HepG2 (cell line): ENCODE measurements around the gene PHKB. TPM values are rescaled to one million over a fixed set of nuclear protein-coding genes. Genes with fewer than 3 reads are reported as not detected.

Experiments used
- ARNT ChIP-seq: fragments of 450-650 bp; IDR thresholded peaks from 2 replicates; pipeline ENCODE4 v1.6.1; 2017
- CC2D1A ChIP-seq: sonication (generic); formaldehyde crosslinking; IDR thresholded peaks from 2 replicates; pipeline ENCODE4 v1.8.1; 2023; ENCODE audit warnings: mild to moderate bottlenecking, missing genetic modification reagents
- ELF1 ChIP-seq: sonication (generic); formaldehyde crosslinking; IDR thresholded peaks from 2 replicates; pipeline ENCODE4 v1.4.0; 2020; ENCODE audit warnings: missing genetic modification reagents
- ELF3 ChIP-seq: IDR thresholded peaks from 2 replicates; pipeline ENCODE4 v1.6.1; 2016; ENCODE audit warnings: missing genetic modification reagents, missing compliant biosample characterization
- GABPB1 ChIP-seq: IDR thresholded peaks from 2 replicates; pipeline ENCODE4 v1.6.1; 2016; ENCODE audit warnings: mild to moderate bottlenecking, missing genetic modification reagents, moderate library complexity, missing compliant biosample characterization
- IKZF5 ChIP-seq: IDR thresholded peaks from 2 replicates; pipeline ENCODE4 v1.6.1; 2018; ENCODE audit warnings: missing genetic modification reagents, mild to moderate bottlenecking, missing compliant biosample characterization
- MTA1 ChIP-seq: sonication (generic); formaldehyde crosslinking; IDR thresholded peaks from 2 replicates; pipeline ENCODE4 v1.4.0; 2020; ENCODE audit warnings: missing genetic modification reagents, mild to moderate bottlenecking, borderline replicate concordance
- NR2F6 ChIP-seq, 2 experiments: IDR thresholded peaks; 2 replicates each; pipeline ENCODE4 v1.6.1; 2016; ENCODE audit warnings: antibody characterized with exemption in 1 of 2, mild to moderate bottlenecking in 1 of 2
- POGZ ChIP-seq: sonication (generic); formaldehyde crosslinking; IDR thresholded peaks from 2 replicates; pipeline ENCODE4 v1.4.0; 2020; ENCODE audit warnings: mild to moderate bottlenecking, missing genetic modification reagents
- RELA ChIP-seq: sonication (generic); formaldehyde crosslinking; IDR thresholded peaks from 2 replicates; pipeline ENCODE4 v1.4.0; 2020; ENCODE audit warnings: missing genetic modification reagents
- RXRB ChIP-seq: IDR thresholded peaks from 2 replicates; pipeline ENCODE4 v1.6.1; 2016; ENCODE audit warnings: borderline replicate concordance, missing genetic modification reagents, missing compliant biosample characterization
- SAP130 ChIP-seq: IDR thresholded peaks from 2 replicates; pipeline ENCODE4 v1.6.1; 2016; ENCODE audit warnings: low read depth
- SMYD3 ChIP-seq: sonication (generic); formaldehyde crosslinking; IDR thresholded peaks from 2 replicates; pipeline ENCODE4 v1.8.1; 2023; ENCODE audit warnings: mild to moderate bottlenecking, missing genetic modification reagents
- SNAI1 ChIP-seq: sonication (generic); formaldehyde crosslinking; IDR thresholded peaks from 2 replicates; pipeline ENCODE4 v1.5.0; 2020; ENCODE audit warnings: mild to moderate bottlenecking, missing genetic modification reagents, borderline replicate concordance
- SOX5 ChIP-seq: IDR thresholded peaks from 2 replicates; pipeline ENCODE4 v1.6.1; 2016; ENCODE audit warnings: borderline replicate concordance
- TCF7 ChIP-seq: sonication (generic); IDR thresholded peaks from 2 replicates; pipeline ENCODE4 v1.6.1; 2016; ENCODE audit warnings: antibody characterized with exemption, low read depth
- TEAD3 ChIP-seq: optimal IDR thresholded peaks from 2 replicates; pipeline ENCODE3; 2016; ENCODE audit warnings: borderline replicate concordance
- ZBTB44 ChIP-seq: sonication (generic); formaldehyde crosslinking; IDR thresholded peaks from 2 replicates; pipeline ENCODE4 v1.4.0; 2020; ENCODE audit warnings: missing genetic modification reagents
- ZBTB7B ChIP-seq: sonication (generic); formaldehyde crosslinking; IDR thresholded peaks from 2 replicates; pipeline ENCODE4 v1.4.0; 2020; ENCODE audit warnings: missing genetic modification reagents
- ZFP90 ChIP-seq: sonication (generic); formaldehyde crosslinking; IDR thresholded peaks from 2 replicates; pipeline ENCODE4 v1.8.0; 2022; ENCODE audit warnings: missing genetic modification reagents, mild to moderate bottlenecking, inconsistent platforms, borderline replicate concordance
- ZFX ChIP-seq: sonication (generic); formaldehyde crosslinking; IDR thresholded peaks from 2 replicates; pipeline ENCODE4 v1.4.0; 2020; ENCODE audit warnings: mild to moderate bottlenecking, low read depth, missing genetic modification reagents, moderate library complexity
- ZFY ChIP-seq: sonication (generic); formaldehyde crosslinking; IDR thresholded peaks from 2 replicates; pipeline ENCODE4 v1.4.0; 2020; ENCODE audit warnings: missing genetic modification reagents
- ZNF251 ChIP-seq: sonication (generic); formaldehyde crosslinking; IDR thresholded peaks from 2 replicates; pipeline ENCODE4 v1.9.0; 2021; ENCODE audit warnings: mild to moderate bottlenecking, missing genetic modification reagents
- ZNF264 ChIP-seq: sonication (generic); formaldehyde crosslinking; IDR thresholded peaks from 2 replicates; pipeline ENCODE4 v1.4.0; 2020; ENCODE audit warnings: missing genetic modification reagents
- ZSCAN12 ChIP-seq: sonication (generic); formaldehyde crosslinking; IDR thresholded peaks from 2 replicates; pipeline ENCODE4 v1.9.0; 2021; ENCODE audit warnings: mild to moderate bottlenecking, missing genetic modification reagents
- ZSCAN9 ChIP-seq: IDR thresholded peaks from 2 replicates; pipeline ENCODE4 v1.6.1; 2016; ENCODE audit warnings: borderline replicate concordance
- polyA plus RNA-seq, 8 experiments: library from polyadenylated mRNA; depleted of rRNA in 3 of 8; stranded (reverse) in 7 of 8; unstranded in 1 of 8; fragments of >200 nt; fragmentation: Illumina TruSeq in 4 of 8; extraction: Trizol in 4 of 8; gene quantifications; 2 replicates each; pipeline versions ENCODE4 v1.2.1 to v1.2.3, GENCODE V29; 2011 to 2016; ENCODE audit warnings: low read depth in 4 of 8, missing spikeins in 1 of 8, mixed read lengths in 1 of 8; ENCODE audit not compliant: insufficient read depth in 1 of 8
- total RNA-seq, 5 experiments: library from RNA; depleted of rRNA; stranded (reverse); fragments of >200 nt; fragmentation: Illumina TruSeq; extraction: Trizol; gene quantifications; 2 replicates each; pipeline ENCODE4 v1.2.3, GENCODE V29; 2016; ENCODE audit warnings: low read depth in 1 of 5
- TF ChIP-seq, protein P1 (sequence below): IDR thresholded peaks from 2 replicates; pipeline ENCODE4 v1.6.1; 2018; ENCODE audit warnings: missing genetic modification reagents
- TF ChIP-seq, protein P2 (sequence below): sonication (generic); formaldehyde crosslinking; IDR thresholded peaks from 2 replicates; pipeline ENCODE4 v1.8.1; 2022; ENCODE audit warnings: mild to moderate bottlenecking, missing genetic modification reagents

PHKB gene
- total and polyA plus RNA-seq, 2 of the 13 experiments (the other 11 are each of a cell fraction or from before 2014, with no cell fraction given), result 66.0 to 80.8 TPM

DNA sequence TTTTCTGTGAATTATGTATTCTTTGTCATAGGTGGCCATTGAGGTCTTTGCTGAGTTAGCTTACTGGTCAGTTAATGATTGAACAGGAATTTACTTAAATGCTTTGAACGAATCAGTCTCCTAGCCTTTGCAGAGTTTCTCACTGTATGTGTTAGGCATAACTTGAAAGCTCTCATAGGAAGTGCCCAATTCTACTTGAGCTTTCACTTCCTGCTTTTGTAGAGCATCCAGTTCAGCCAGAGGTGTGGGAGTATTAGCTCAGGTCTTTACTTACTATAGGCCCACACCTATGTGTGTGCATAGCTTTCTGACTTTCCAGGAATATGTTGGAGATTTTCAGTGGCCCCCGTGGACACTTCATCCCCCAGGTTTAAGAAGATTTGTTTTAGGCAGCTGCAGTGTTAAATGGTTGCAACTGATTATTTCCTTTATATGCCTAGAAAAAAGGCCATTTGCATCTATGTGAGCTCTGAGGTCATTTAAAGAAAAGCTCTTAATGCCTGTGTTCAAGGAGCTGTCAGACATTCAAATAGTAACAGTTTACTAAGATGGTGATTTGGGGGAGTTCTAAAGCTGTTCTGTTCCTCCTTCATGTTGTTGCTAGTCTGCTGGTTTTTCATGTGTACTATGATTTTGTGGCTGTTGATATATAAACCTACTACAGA, 62.3 kb downstream of the PHKB start (continued):
- TF ChIP-seq, protein P1, sequence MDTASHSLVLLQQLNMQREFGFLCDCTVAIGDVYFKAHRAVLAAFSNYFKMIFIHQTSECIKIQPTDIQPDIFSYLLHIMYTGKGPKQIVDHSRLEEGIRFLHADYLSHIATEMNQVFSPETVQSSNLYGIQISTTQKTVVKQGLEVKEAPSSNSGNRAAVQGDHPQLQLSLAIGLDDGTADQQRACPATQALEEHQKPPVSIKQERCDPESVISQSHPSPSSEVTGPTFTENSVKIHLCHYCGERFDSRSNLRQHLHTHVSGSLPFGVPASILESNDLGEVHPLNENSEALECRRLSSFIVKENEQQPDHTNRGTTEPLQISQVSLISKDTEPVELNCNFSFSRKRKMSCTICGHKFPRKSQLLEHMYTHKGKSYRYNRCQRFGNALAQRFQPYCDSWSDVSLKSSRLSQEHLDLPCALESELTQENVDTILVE (CRISPR knock-in tag), result 0 out of 2 replicates have a peak, but pooled peaks have one; percentile 24
- TF ChIP-seq POGZ (peak; percentile 84), ZBTB44 (CRISPR knock-in tag) (no peak), RELA (CRISPR knock-in tag) (no peak), IKZF5 (0 out of 2 replicates have a peak, but pooled peaks have one; percentile 44), ZSCAN9 (0 out of 2 replicates have a peak, but pooled peaks have one; percentile 33), ZFY (CRISPR knock-in tag) (peak; percentile 47; the same call in 1 of the 2 replicates), ZFX (peak; percentile 66), NR2F6 (IDR thresholded peaks at IDR 0.05) (no peak), NR2F6 (CRISPR knock-in tag; IDR thresholded peaks at IDR 0.05) (peak; percentile 46; the same call in 1 of the 2 replicates), ZNF251 (CRISPR knock-in tag) (no peak), ARNT (no peak), GABPB1 (CRISPR knock-in tag) (peak; percentile 48; the same call in 1 of the 2 replicates), CC2D1A (CRISPR knock-in tag) (no peak), TEAD3 (CRISPR knock-in tag) (peak; percentile 69), ELF1 (CRISPR knock-in tag) (peak; percentile 84), RXRB (CRISPR knock-in tag) (peak; percentile 47; the same call in 1 of the 2 replicates), ZFP90 (CRISPR knock-in tag) (no peak), SAP130 (CRISPR knock-in tag) (peak; percentile 88), ZSCAN12 (CRISPR knock-in tag) (no peak), ZBTB7B (CRISPR knock-in tag) (0 out of 2 replicates have a peak, but pooled peaks have one; percentile 32), SMYD3 (no peak), ZNF264 (CRISPR knock-in tag) (0 out of 2 replicates have a peak, but pooled peaks have one; percentile 28), SOX5 (CRISPR knock-in tag) (peak; percentile 74), SNAI1 (CRISPR knock-in tag) (no peak), MTA1 (no peak), TCF7 (0 out of 2 replicates have a peak, but pooled peaks have one; percentile 9), ELF3 (CRISPR knock-in tag) (peak; percentile 98)
- TF ChIP-seq, protein P2, sequence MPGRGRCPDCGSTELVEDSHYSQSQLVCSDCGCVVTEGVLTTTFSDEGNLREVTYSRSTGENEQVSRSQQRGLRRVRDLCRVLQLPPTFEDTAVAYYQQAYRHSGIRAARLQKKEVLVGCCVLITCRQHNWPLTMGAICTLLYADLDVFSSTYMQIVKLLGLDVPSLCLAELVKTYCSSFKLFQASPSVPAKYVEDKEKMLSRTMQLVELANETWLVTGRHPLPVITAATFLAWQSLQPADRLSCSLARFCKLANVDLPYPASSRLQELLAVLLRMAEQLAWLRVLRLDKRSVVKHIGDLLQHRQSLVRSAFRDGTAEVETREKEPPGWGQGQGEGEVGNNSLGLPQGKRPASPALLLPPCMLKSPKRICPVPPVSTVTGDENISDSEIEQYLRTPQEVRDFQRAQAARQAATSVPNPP (CRISPR knock-in tag), result no peak
